Measurements from ENCODE around the gene CD48. TPM values are rescaled to one million over a fixed set of nuclear protein-coding genes. Genes with fewer than 3 reads are reported as not detected.
"Not testable (repeated sequence)": the region's sequence is repeated elsewhere in the genome, so short reads cannot be mapped to it uniquely, and the experiment has no call there.

Gene CD48
- polyA plus RNA-seq, 2 donors, result 3.3 to 4.6 TPM

GRCh38 chr1:160709715-160710114 is 1.9 kb downstream of the CD48 start:
- H3K36me3 ChIP-seq (ENCODE audit: control insufficient read depth in 2 of 2, insufficient read depth in 2 of 2, low read length in 1 of 2), result no peaks in the 10 kb centered on the region
- no peak overlapping the region for H3K4me3 ChIP-seq (ENCODE audit: low read depth in 1 of 2, low read length in 2 of 2)
- WGBS, 2 donors, result 60 to 77% methylated on average over 1 of the region's 1 CpG
- no peaks in the 10 kb centered on the region for H3K27me3 ChIP-seq (ENCODE audit: control insufficient read depth in 1 of 2, insufficient read depth in 2 of 2, low read length in 2 of 2)
- H3K27ac ChIP-seq (ENCODE audit: low read depth in 2 of 2, low read length in 1 of 2), result no peak overlapping the region
- H3K9me3 ChIP-seq (ENCODE audit: control insufficient read depth in 2 of 2, insufficient read depth in 1 of 2, low read depth in 1 of 2, low read length in 1 of 2), result no peaks in the 10 kb centered on the region
- no peaks in the 10 kb centered on the region for H3K4me1 ChIP-seq (ENCODE audit: control insufficient read depth in 2 of 2, insufficient read depth in 2 of 2, low read length in 1 of 2)

GRCh38 chr1:160708801-160709200 is 2.8 kb downstream of the CD48 start:
- whole genome bisulfite sequencing, 2 donors, result 68 to 83% methylated on average over 4 of the region's 4 CpGs
- no peak overlapping the region for H3K4me3 ChIP-seq (ENCODE audit: low read depth in 1 of 2, low read length in 2 of 2)
- H3K9me3 ChIP-seq (ENCODE audit: control insufficient read depth in 2 of 2, insufficient read depth in 1 of 2, low read depth in 1 of 2, low read length in 1 of 2), result no peaks in the 10 kb centered on the region
- H3K27ac ChIP-seq (ENCODE audit: low read depth in 2 of 2, low read length in 1 of 2), result no peak overlapping the region
- no peaks in the 10 kb centered on the region for H3K4me1 ChIP-seq (ENCODE audit: control insufficient read depth in 2 of 2, insufficient read depth in 2 of 2, low read length in 1 of 2)
- H3K27me3 ChIP-seq (ENCODE audit: control insufficient read depth in 1 of 2, insufficient read depth in 2 of 2, low read length in 2 of 2), result no peaks in the 10 kb centered on the region
- H3K36me3 ChIP-seq (ENCODE audit: control insufficient read depth in 2 of 2, insufficient read depth in 2 of 2, low read length in 1 of 2), result no peaks in the 10 kb centered on the region

DNA sequence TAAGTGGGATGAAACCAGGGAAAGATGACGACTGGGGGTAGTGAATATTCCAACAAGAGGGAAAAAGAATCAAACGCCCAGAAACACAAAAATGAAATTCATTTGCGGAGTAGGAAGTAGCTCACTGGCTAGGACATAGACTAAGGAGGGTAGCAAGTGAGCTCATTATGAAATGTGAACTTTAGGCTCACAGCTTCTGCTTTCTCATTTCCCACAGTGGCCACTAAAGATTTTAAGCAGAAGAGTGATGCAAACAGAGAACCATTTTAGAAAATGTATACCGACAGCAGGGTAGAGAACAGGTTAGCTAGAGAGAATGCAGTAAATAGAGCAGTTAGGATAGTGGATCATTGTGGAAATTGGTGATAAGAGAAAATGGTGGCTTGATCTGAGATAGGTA is 3.5 kb downstream of the CD48 start:
- H3K27ac ChIP-seq (ENCODE audit: low read depth in 2 of 2, low read length in 1 of 2), result no peak overlapping the region
- H3K36me3 ChIP-seq (ENCODE audit: control insufficient read depth in 2 of 2, insufficient read depth in 2 of 2, low read length in 1 of 2), result no peaks in the 10 kb centered on the region
- H3K4me1 ChIP-seq (ENCODE audit: control insufficient read depth in 2 of 2, insufficient read depth in 2 of 2, low read length in 1 of 2), result no peaks in the 10 kb centered on the region
- no peaks in the 10 kb centered on the region for H3K9me3 ChIP-seq (ENCODE audit: control insufficient read depth in 2 of 2, insufficient read depth in 1 of 2, low read depth in 1 of 2, low read length in 1 of 2)
- no peak overlapping the region for H3K4me3 ChIP-seq (ENCODE audit: low read depth in 1 of 2, low read length in 2 of 2)
- no peaks in the 10 kb centered on the region for H3K27me3 ChIP-seq (ENCODE audit: control insufficient read depth in 1 of 2, insufficient read depth in 2 of 2, low read length in 2 of 2)
- WGBS, 2 donors, result 61 to 78% methylated on average over 4 of the region's 4 CpGs

GRCh38 chr1:160707236-160708064 is 4.2 kb downstream of the CD48 start:
- no peaks in the 10 kb centered on the region for H3K36me3 ChIP-seq (ENCODE audit: control insufficient read depth in 2 of 2, insufficient read depth in 2 of 2, low read length in 1 of 2)
- no peaks in the 10 kb centered on the region for H3K27me3 ChIP-seq (ENCODE audit: control insufficient read depth in 1 of 2, insufficient read depth in 2 of 2, low read length in 2 of 2)
- H3K4me1 ChIP-seq (ENCODE audit: control insufficient read depth in 2 of 2, insufficient read depth in 2 of 2, low read length in 1 of 2), result no peaks in the 10 kb centered on the region
- no peak overlapping the region for H3K4me3 ChIP-seq (ENCODE audit: low read depth in 1 of 2, low read length in 2 of 2)
- H3K9me3 ChIP-seq (ENCODE audit: control insufficient read depth in 2 of 2, insufficient read depth in 1 of 2, low read depth in 1 of 2, low read length in 1 of 2), result no peaks in the 10 kb centered on the region
- H3K27ac ChIP-seq (ENCODE audit: low read depth in 2 of 2, low read length in 1 of 2), result no peak overlapping the region
- WGBS, 2 donors, result 74 to 77% methylated on average over 8 of the region's 8 CpGs

DNA sequence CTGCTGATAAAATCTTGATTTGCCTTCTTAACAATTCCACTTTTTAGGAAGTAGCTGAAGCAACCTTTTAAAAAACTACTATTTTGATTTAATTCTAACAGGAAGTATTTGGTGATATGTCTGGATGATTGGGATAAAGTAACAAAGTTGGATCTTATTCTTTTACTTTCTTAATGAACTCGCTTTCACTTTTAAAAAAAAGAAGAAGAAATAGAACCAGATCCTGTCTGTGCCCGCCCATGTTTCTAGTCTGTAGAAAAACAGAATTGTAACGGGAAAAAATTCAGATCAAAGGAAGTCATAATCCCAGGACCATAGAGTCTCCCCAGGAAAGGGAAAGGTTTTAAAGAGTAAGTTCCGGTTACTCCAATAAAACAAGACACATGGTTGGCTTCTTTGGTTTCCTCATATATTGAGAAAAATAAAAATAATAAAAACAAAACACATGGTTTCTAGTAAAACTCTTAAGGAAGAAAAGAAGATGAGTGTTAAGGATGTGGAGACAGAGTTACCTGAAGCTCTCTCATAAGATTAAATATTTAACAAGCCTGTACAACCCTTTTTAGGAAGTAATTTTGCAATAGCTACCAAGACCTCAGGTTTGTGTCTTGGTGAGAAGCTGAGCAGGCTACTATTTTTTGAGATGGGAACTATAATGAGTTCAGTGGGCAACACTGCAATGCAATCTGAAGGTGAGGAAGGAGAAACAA is 4.9 kb downstream of the CD48 start:
- Histone ChIP-seq H3K4me1 (ENCODE audit: control insufficient read depth in 2 of 2, insufficient read depth in 2 of 2, low read length in 1 of 2) (no peaks in the 10 kb centered on the region), H3K27ac (ENCODE audit: low read depth in 2 of 2, low read length in 1 of 2) (no peak overlapping the region), H3K27me3 (ENCODE audit: control insufficient read depth in 1 of 2, insufficient read depth in 2 of 2, low read length in 2 of 2) (no peaks in the 10 kb centered on the region), H3K36me3 (ENCODE audit: control insufficient read depth in 2 of 2, insufficient read depth in 2 of 2, low read length in 1 of 2) (no peaks in the 10 kb centered on the region), H3K4me3 (ENCODE audit: low read depth in 1 of 2, low read length in 2 of 2) (no peak overlapping the region), H3K9me3 (ENCODE audit: control insufficient read depth in 2 of 2, insufficient read depth in 1 of 2, low read depth in 1 of 2, low read length in 1 of 2) (no peaks in the 10 kb centered on the region)
- WGBS, 2 donors, result 24 to 34% methylated on average over 4 of the region's 4 CpGs

DNA sequence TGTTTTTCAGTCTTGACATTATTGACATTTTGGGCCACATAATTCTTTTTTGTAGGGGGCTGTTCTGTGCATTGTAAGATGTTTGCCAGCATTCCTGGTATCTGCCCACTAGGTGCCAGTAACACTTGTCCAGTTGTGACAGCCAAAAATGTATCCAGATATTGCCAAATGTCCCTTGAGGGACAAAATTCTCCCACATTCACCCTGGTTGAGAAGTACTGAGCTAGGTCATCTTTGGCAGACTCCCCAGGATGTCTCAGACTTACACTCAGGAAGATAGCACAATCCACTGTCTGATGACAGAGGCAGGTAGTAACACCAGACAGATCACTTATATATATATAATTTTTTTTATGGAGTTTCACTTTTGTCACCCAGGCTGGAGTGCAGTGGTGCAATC is 5.9 kb downstream of the CD48 start:
- Histone ChIP-seq H3K27ac (ENCODE audit: low read depth in 2 of 2, low read length in 1 of 2) (no peak overlapping the region), H3K27me3 (ENCODE audit: control insufficient read depth in 1 of 2, insufficient read depth in 2 of 2, low read length in 2 of 2) (no peaks in the 10 kb centered on the region), H3K4me1 (ENCODE audit: control insufficient read depth in 2 of 2, insufficient read depth in 2 of 2, low read length in 1 of 2) (no peaks in the 10 kb centered on the region), H3K4me3 (ENCODE audit: low read depth in 1 of 2, low read length in 2 of 2) (no peak overlapping the region), H3K36me3 (ENCODE audit: control insufficient read depth in 2 of 2, insufficient read depth in 2 of 2, low read length in 1 of 2) (no peaks in the 10 kb centered on the region), H3K9me3 (ENCODE audit: control insufficient read depth in 2 of 2, insufficient read depth in 1 of 2, low read depth in 1 of 2, low read length in 1 of 2) (no peaks in the 10 kb centered on the region)

- not testable (repeated sequence) for H3K4me3 ChIP-seq (ENCODE audit: low read depth in 1 of 2, low read length in 2 of 2); H3K27ac ChIP-seq (ENCODE audit: low read depth in 2 of 2, low read length in 1 of 2); H3K9me3 ChIP-seq (ENCODE audit: control insufficient read depth in 2 of 2, insufficient read depth in 1 of 2, low read depth in 1 of 2, low read length in 1 of 2); H3K4me1 ChIP-seq (ENCODE audit: control insufficient read depth in 2 of 2, insufficient read depth in 2 of 2, low read length in 1 of 2); H3K27me3 ChIP-seq (ENCODE audit: control insufficient read depth in 1 of 2, insufficient read depth in 2 of 2, low read length in 2 of 2); H3K36me3 ChIP-seq (ENCODE audit: control insufficient read depth in 2 of 2, insufficient read depth in 2 of 2, low read length in 1 of 2)
- 71 to 73% methylated on average over 3 of the region's 3 CpGs for WGBS, 2 donors
Measured at GRCh38 chr1:160705212-160705621, 6.4 kb downstream of the CD48 start.

GRCh38 chr1:160704250-160704649 is 7.4 kb downstream of the CD48 start:
- Histone ChIP-seq H3K4me1 (ENCODE audit: control insufficient read depth in 2 of 2, insufficient read depth in 2 of 2, low read length in 1 of 2) (no peaks in the 10 kb centered on the region), H3K27me3 (ENCODE audit: control insufficient read depth in 1 of 2, insufficient read depth in 2 of 2, low read length in 2 of 2) (no peaks in the 10 kb centered on the region), H3K9me3 (ENCODE audit: control insufficient read depth in 2 of 2, insufficient read depth in 1 of 2, low read depth in 1 of 2, low read length in 1 of 2) (no peaks in the 10 kb centered on the region), H3K27ac (ENCODE audit: low read depth in 2 of 2, low read length in 1 of 2) (no peak overlapping the region), H3K4me3 (ENCODE audit: low read depth in 1 of 2, low read length in 2 of 2) (no peak overlapping the region), H3K36me3 (ENCODE audit: control insufficient read depth in 2 of 2, insufficient read depth in 2 of 2, low read length in 1 of 2) (no peaks in the 10 kb centered on the region)
- WGBS, 2 donors, result 73 to 83% methylated on average over 4 of the region's 4 CpGs

DNA sequence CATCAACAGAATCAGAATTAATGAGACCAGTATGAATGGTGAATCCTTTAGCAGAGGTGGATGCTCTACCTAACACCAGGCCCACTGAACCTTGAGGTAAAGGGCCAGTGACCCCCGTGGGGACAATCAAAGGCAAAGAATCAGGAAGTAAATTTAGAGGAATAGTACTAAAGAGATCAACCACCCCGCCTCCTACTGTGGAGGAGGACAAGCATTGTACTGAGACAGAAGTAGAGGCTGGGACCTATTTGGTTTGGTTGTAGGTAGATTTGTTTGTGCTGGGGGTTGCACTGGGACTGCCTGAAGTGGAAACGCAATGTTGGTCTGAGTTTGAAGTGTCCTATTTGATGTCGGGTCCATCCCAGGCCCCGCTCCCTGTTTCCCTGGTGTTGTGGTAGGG is 9.5 kb downstream of the CD48 start:
- Histone ChIP-seq H3K4me1 (ENCODE audit: control insufficient read depth in 2 of 2, insufficient read depth in 2 of 2, low read length in 1 of 2) (no peaks in the 10 kb centered on the region), H3K9me3 (ENCODE audit: control insufficient read depth in 2 of 2, insufficient read depth in 1 of 2, low read depth in 1 of 2, low read length in 1 of 2) (no peaks in the 10 kb centered on the region), H3K4me3 (ENCODE audit: low read depth in 1 of 2, low read length in 2 of 2) (no peak overlapping the region), H3K27ac (ENCODE audit: low read depth in 2 of 2, low read length in 1 of 2) (no peak overlapping the region), H3K27me3 (ENCODE audit: control insufficient read depth in 1 of 2, insufficient read depth in 2 of 2, low read length in 2 of 2) (no peaks in the 10 kb centered on the region), H3K36me3 (ENCODE audit: control insufficient read depth in 2 of 2, insufficient read depth in 2 of 2, low read length in 1 of 2) (no peaks in the 10 kb centered on the region)
- 82 to 87% methylated on average over 5 of the region's 5 CpGs for WGBS, 2 donors

DNA sequence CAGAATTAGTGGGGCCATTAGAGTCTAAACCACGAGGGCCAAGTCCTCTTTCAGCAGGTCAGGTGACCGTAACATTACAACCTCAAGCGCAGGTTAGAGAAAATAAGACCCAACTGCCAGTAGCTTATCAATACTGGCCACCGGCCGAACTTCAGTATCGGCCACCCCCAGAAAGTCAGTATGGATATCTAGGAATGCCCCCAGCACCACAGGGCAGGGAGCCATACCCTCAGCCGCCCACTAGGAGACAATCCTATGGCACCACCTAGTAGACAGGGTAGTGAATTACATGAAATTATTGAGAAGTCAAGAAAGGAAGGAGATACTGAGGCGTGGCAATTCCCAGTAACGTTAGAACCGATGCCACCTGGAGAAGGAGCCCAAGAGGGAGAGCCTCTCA is 19.2 kb downstream of the CD48 start:
- WGBS, 2 donors, result 88% methylated on average over 10 of the region's 10 CpGs
- not testable (repeated sequence) for H3K27me3 ChIP-seq (ENCODE audit: control insufficient read depth in 1 of 2, insufficient read depth in 2 of 2, low read length in 2 of 2); H3K36me3 ChIP-seq (ENCODE audit: control insufficient read depth in 2 of 2, insufficient read depth in 2 of 2, low read length in 1 of 2); H3K9me3 ChIP-seq (ENCODE audit: control insufficient read depth in 2 of 2, insufficient read depth in 1 of 2, low read depth in 1 of 2, low read length in 1 of 2); H3K4me1 ChIP-seq (ENCODE audit: control insufficient read depth in 2 of 2, insufficient read depth in 2 of 2, low read length in 1 of 2); H3K27ac ChIP-seq (ENCODE audit: low read depth in 2 of 2, low read length in 1 of 2); H3K4me3 ChIP-seq (ENCODE audit: low read depth in 1 of 2, low read length in 2 of 2)

Data from esophagus (tissue), 2 donors.